ENCODE data around the gene PRKN. TPM values are rescaled to one million over a fixed set of nuclear protein-coding genes. Genes with fewer than 3 reads are reported as not detected.
"Not testable (repeated sequence)": the region's sequence is repeated elsewhere in the genome, so short reads cannot be mapped to it uniquely, and the experiment has no call there.

The PRKN gene
- total RNA-seq, 1 experiment from 2014 or later: 1.2 TPM

GRCh38 chr6:161853657-161854056 is 873.9 kb downstream of the PRKN start:
- POLR2A ChIA-PET (ENCODE audit: low non-redundant PET): no interaction called here

GRCh38 chr6:161851486-161851885 is 876.1 kb downstream of the PRKN start:
- intact Hi-C loops (cut with micrococcal nuclease; ENCODE audit: unreplicated experiment): not testable (repeated sequence)

More at GRCh38 chr6:161853657-161854056, 873.9 kb downstream of the PRKN start:
- CTCF ChIA-PET: no interaction called here
- intact Hi-C loops (cut with micrococcal nuclease; ENCODE audit: unreplicated experiment): no loop called here
- no peaks in the 10 kb centered on the region for H3K27me3 ChIP-seq (replicated peaks; ENCODE audit: insufficient read depth, low read depth, low read length, poor library complexity)
- TF ChIP-seq CTCF (conservative IDR thresholded peaks at IDR 0.05; ENCODE audit: low read depth, low read length) (no peak), EZH2 (IDR thresholded peaks at IDR 0.05; ENCODE audit: borderline replicate concordance, low read depth, low read length, poor library complexity, severe bottlenecking) (no peak)
- H3K9me3 ChIP-seq (ENCODE audit: low read depth, low read length, poor library complexity, severe bottlenecking): no peaks in the 10 kb centered on the region
- DNase-seq (ENCODE audit: low spot score): no peak
- H3K4me1 ChIP-seq (ENCODE audit: insufficient read depth, low read length, poor library complexity, severe bottlenecking): no peaks in the 10 kb centered on the region
- H3K36me3 ChIP-seq (ENCODE audit: insufficient read depth, low read length, poor library complexity, severe bottlenecking): no peaks in the 10 kb centered on the region
- H3K4me3 ChIP-seq (ENCODE audit: low read depth, low read length, poor library complexity, severe bottlenecking): no peak overlapping the region
- H3K27ac ChIP-seq (ENCODE audit: low read depth, low read length, poor library complexity, severe bottlenecking): no peak overlapping the region
- BruUV-seq (replicated peaks): no TSS peak

GRCh38 chr6:161850562-161850961 is 877.0 kb downstream of the PRKN start:
- POLR2A ChIA-PET (ENCODE audit: low non-redundant PET): no interaction called here
- Histone ChIP-seq H3K27ac (ENCODE audit: low read depth, low read length, poor library complexity, severe bottlenecking) (no peak overlapping the region), H3K36me3 (ENCODE audit: insufficient read depth, low read length, poor library complexity, severe bottlenecking) (no peaks in the 10 kb centered on the region), H3K27me3 (replicated peaks; ENCODE audit: insufficient read depth, low read depth, low read length, poor library complexity) (no peaks in the 10 kb centered on the region), H3K9me3 (ENCODE audit: low read depth, low read length, poor library complexity, severe bottlenecking) (no peaks in the 10 kb centered on the region), H3K4me3 (ENCODE audit: low read depth, low read length, poor library complexity, severe bottlenecking) (no peak overlapping the region), H3K4me1 (ENCODE audit: insufficient read depth, low read length, poor library complexity, severe bottlenecking) (no peaks in the 10 kb centered on the region)
- BruUV-seq (replicated peaks): no TSS peak
- intact Hi-C loops (cut with micrococcal nuclease; ENCODE audit: unreplicated experiment): no loop called here
- no peak for DNase-seq (ENCODE audit: low spot score)
- CTCF ChIA-PET: interaction anchor here (0.7 kb wide), 1 partner anchor 221 kb away, joined by 5 read pairs; no protein-coding TSS in a partner anchor
- TF ChIP-seq EZH2 (IDR thresholded peaks at IDR 0.05; ENCODE audit: borderline replicate concordance, low read depth, low read length, poor library complexity, severe bottlenecking) (no peak), CTCF (conservative IDR thresholded peaks at IDR 0.05; ENCODE audit: low read depth, low read length) (no peak)

More at GRCh38 chr6:161851486-161851885, 876.1 kb downstream of the PRKN start:
- H3K27ac ChIP-seq (ENCODE audit: low read depth, low read length, poor library complexity, severe bottlenecking); CTCF ChIA-PET; BruUV-seq (replicated peaks); H3K36me3 ChIP-seq (ENCODE audit: insufficient read depth, low read length, poor library complexity, severe bottlenecking); H3K4me1 ChIP-seq (ENCODE audit: insufficient read depth, low read length, poor library complexity, severe bottlenecking); H3K27me3 ChIP-seq (replicated peaks; ENCODE audit: insufficient read depth, low read depth, low read length, poor library complexity); DNase-seq (ENCODE audit: low spot score); H3K9me3 ChIP-seq (ENCODE audit: low read depth, low read length, poor library complexity, severe bottlenecking); POLR2A ChIA-PET (ENCODE audit: low non-redundant PET); H3K4me3 ChIP-seq (ENCODE audit: low read depth, low read length, poor library complexity, severe bottlenecking): not testable (repeated sequence)

GRCh38 chr6:161847628-161848027 is 879.9 kb downstream of the PRKN start:
- intact Hi-C loops (cut with micrococcal nuclease; ENCODE audit: unreplicated experiment): no loop called here
- no peaks in the 10 kb centered on the region for H3K9me3 ChIP-seq (ENCODE audit: low read depth, low read length, poor library complexity, severe bottlenecking)
- H3K4me3 ChIP-seq (ENCODE audit: low read depth, low read length, poor library complexity, severe bottlenecking): no peak overlapping the region
- DNase-seq (ENCODE audit: low spot score): no peak
- H3K4me1 ChIP-seq (ENCODE audit: insufficient read depth, low read length, poor library complexity, severe bottlenecking): no peaks in the 10 kb centered on the region
- no peak overlapping the region for H3K27ac ChIP-seq (ENCODE audit: low read depth, low read length, poor library complexity, severe bottlenecking)
- no TSS peak for BruUV-seq (replicated peaks)
- no peaks in the 10 kb centered on the region for H3K27me3 ChIP-seq (replicated peaks; ENCODE audit: insufficient read depth, low read depth, low read length, poor library complexity)
- POLR2A ChIA-PET (ENCODE audit: low non-redundant PET): no interaction called here
- H3K36me3 ChIP-seq (ENCODE audit: insufficient read depth, low read length, poor library complexity, severe bottlenecking): no peaks in the 10 kb centered on the region
- TF ChIP-seq CTCF (conservative IDR thresholded peaks at IDR 0.05; ENCODE audit: low read depth, low read length): no peak
- TF ChIP-seq EZH2 (IDR thresholded peaks at IDR 0.05; ENCODE audit: borderline replicate concordance, low read depth, low read length, poor library complexity, severe bottlenecking): no peak
- CTCF ChIA-PET: no interaction called here

All from A673 (cell line).